8988T (cell line): ENCODE results near the gene BANF2.
"Not testable (repeated sequence)": the region's sequence is repeated elsewhere in the genome, so short reads cannot be mapped to it uniquely, and the experiment has no call there.

Experiments used
- DNase-seq: peaks from one replicate; pipeline ENCODE4 v3.0.0; 2011

Gene BANF2

DNA sequence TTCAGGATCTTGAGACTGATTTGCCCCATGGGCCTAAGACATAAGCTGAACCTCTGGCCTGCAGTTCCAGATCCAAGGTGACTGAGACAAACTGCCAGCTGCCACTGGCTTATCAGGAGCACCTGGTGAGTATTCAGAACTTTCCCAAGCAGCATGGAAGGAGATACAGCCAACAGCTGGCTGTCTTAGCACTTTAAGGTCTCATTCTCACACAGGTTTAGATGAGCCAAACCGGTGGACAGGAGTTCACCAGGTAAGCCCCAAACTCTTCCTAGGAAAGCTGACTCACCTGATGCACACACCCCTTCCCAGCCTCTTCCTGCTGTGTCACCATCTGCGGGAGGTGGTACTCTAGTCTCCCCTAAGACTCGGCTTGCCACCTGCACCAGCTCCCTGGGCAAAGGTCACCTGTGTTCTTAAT lies at the start of gene BANF2:
Gene BANF2, plus strand, starts transcription at position 36 of the 421 bp plus-strand sequence. CDS start 25,060 bp downstream, outside the sequence.
- DNase-seq = no peak

DNA sequence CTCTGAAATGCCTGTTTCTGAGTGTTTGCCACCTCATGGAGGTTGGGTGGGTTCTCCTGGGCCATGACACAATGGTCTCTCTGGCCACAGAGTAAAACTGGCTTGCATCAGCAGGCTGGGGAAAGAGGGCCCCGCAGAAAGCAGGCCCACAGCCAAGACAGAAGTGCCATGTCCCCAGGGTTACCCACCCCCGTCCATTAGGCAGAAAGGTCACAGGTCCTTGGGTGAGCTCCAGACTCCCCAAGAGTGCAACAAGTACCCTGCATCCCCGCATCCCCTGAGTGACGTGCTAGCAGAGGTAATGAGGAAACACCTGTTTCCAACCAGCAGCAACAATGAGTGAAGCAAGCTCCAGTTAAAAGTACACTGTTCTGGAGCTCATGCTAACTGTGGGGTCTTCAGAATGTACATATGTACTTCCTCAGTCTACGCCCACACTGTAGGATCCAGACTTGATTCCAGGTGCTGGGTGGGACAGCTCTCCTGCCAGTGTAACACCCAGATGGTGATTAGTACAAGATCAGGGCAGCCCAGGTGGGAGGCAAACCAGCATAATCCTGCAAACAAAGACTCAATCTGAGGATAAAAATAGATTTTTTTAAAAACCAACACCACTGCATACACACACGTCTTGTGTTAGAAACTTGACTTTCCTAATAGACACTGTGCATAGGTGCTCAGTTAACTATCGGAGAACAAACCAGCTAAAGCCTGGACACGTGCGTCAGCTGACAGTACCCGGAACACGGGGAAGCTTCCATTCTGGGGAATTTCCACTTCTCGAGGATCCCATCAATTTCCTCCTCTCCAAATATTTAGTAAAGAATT lies 49.3 kb upstream of the BANF2 start:
- no peak for DNase-seq

DNA sequence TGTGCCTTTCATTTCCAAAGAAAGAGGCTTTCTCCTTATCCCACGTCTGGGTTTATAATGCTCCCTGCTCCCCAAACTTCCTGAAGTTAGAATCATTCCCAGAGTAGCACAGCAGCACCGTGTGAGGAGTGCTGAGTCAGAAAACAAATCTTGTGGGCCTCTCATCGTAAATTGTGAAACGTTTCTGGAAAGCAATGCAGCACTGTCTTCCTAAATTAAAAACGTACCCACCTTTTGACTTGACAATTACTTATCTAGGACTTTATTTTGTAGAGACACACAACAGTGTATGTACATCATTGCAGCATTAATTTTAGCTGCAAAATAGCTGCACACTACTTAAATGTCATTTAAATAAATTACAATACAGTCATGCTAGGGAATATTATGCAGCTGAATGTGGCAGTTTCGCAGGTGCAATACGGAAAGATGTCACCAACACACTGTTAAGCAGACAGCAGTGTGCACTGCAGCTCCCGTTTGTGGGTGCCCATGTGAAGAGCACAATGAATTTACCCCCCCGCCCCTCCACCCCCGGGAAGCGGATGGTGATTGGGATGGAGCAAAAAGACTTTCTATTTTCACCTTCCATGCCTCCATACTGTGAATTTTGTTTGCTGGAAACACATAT lies 48.5 kb upstream of the BANF2 start:
- no peak for DNase-seq

DNA sequence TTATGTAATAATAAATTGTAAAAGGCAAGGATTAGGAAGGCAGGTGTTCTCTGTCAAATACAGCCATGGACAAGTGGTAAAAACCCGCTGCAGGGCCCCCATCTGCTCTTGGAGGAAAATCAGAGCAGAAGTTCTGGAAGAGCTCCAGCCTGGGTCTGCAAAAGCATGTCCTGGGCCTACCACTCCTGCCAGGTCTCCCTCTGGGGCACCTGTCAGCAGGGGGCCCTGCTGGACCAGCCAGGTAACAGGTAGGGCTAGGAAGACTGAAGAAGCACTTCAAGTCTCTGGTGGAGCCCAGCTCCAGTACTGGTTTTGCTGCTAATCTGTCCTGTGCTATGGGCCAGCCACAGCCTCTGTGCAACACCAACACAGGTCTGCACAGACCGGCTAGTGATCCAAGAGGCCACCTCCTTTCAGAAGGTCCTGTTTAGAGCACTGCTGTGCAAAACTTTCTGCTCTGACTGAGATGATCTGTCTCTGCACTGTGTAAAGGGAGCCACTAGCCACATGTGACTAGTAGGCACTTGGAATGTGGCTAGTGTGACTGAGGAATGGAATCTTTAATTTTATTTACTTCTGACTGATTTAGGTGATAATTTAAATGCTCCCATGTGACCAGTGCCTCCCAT lies 47.9 kb upstream of the BANF2 start:
- DNase-seq = no peak

DNA sequence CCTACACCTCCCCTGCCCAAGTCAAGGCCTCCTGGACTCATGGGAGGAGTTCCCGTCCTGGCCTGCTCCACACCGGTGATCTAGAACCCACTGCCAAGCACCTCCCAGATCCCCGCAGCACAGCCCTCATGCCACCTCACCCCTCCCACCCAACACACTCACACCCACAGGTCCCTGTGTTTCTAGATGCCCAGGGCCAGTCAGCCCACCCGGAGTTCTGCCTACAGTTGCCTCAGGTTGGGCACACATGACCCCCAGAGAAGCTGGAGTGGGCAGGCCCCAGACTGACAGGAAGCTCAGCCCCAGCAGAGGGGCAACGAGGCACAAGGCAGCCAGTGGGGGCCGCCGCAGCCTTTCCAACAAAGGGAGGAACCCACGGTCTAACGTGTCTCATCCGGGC lies 47.4 kb upstream of the BANF2 start:
- DNase-seq = no peak

DNA sequence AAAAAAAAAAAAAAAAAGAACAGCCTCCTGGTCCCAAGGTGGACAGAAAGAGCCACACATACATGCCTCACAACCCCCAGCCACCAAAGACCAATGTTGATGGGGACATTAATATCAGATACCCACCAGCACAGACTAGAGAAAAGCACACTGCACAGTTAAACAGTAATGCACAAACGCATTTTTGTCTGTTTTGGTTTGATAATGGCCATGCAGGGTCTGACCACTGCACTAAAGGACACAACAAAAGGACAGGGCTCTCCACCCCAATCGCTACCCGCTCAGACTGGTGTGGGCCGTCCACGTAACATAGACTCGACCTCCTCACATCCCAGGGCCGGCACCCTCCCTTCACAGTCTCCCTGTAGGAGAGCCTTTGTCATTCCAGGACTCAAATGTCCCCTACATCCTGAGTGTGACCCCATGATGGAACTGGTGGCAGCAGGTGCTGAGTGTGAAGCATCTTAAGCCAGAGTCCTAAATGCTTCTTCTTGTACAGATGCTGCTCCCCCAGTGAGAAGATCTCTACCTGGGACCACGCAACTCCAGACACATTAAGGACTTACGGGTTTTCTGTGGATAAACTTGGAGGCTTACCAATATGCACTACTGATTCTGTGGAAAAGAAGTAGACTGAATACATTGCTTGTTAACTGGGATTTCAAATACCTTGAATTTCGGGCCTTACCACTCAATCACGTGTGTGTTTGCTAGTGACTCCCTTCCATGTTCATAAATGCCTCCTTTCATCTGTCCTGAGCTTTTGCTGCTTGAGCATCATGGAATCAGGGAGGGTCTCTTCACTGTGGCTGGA lies 45.7 kb upstream of the BANF2 start:
- no peak for DNase-seq

DNA sequence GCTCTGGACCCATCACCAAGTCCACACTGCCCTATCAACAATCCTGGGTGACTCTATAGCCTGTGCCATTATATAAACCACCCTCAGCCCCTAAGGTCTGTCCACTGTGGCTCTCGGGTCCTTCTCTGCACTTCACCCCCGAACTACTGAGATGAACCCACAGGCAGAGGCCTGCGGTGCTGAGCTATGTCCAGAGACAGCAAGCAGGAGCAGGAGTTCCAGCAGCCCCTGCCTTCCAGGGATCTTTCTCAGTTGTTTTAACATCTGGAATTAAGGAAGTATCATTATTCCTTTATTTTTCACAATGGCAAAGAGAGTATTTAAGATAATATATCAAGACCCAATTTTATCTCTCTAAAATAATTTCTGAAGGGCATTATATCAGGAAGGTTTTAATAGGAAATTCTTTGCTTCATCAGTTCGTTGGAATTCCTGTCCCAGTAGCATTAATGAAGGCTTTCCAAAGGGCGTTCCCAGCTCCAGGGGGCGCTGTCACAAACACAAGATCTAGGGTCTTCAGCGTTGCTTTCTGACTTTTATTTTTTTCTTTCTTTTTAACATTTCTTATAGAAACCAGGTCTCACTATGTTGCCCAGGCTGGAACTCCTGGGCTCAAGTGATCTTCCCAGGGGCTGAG lies 45.0 kb upstream of the BANF2 start:
- DNase-seq = no peak

DNA sequence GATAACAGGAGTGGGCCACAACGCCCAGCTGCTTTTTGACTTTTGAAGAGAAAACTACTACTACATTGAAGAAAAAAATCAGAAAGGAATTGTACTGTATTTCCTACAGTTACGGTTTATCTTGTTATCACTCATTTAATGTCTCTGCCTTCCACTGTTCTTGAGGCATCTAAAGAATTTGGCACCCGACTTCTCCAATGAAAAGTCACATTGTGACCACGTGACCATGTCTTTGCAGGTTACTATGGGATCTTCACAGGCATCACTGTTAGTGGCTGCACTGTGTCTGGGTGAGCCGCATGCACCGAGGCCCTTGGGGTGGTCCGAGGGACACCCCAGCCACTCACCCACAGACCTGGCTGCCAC lies 44.5 kb upstream of the BANF2 start:
- DNase-seq = no peak

DNA sequence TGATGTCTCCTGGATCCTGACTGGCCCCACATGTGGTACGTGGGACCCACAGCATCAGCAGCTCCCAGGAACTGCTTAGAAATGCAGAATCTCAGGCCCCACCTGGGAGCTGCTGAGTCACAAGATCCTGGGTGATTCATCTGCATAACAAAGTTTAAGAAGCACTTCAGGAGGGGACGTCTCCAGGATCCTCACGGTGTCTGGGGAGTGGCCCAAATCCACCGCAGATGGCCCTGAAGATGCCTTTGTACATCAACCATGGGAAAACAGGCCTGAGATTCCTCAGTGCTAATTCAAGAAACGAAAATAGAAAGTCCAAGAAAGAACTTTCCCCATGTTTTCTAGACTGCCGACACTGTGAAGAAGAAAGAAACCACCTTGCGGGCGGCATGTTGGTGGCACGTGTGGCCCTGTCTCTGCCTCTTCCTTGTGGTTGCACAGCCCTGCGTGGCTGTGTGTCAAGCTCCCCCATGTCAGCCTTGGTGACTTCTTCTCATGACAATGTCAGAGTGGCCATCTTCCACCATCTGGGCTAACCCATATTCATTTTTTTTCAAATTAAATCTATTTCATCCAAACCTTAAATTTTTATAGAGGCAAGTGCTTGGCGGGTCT lies 43.8 kb upstream of the BANF2 start:
- no peak for DNase-seq

DNA sequence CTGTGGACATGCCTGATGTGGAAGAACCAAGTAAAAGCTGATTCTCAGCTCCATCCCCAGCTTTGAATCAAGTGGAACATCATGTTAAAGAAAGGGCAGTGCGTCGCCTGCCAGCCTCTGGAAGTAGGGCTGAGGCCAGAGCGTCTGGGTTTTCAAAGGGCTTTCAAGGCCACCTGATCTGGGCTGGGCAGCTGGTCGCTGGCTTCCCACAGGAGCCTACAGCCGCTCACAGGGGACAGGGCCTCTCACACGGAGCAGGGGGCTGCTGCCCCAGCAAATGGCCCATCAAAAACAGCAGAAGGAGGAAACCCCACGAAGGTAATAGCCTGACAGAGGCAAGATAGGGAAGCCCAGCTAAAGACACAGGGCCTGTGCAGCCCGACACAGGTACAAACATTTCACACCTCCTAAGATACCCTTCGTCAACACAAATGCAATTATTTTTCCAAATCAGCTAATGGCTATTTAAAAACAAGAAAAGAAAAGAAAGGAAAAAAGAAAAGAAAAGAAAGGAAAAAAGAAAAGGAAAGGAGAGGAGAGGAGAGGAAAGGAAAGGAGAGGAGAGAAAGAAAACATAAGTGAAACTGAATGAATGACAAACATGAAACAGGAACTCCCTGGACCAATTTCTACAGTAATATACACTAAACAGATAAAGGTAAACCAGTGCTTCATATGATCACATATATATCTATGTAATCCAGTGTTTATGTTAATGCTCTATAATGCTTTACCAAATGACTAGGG lies 42.5 kb upstream of the BANF2 start:
- DNase-seq = no peak

DNA sequence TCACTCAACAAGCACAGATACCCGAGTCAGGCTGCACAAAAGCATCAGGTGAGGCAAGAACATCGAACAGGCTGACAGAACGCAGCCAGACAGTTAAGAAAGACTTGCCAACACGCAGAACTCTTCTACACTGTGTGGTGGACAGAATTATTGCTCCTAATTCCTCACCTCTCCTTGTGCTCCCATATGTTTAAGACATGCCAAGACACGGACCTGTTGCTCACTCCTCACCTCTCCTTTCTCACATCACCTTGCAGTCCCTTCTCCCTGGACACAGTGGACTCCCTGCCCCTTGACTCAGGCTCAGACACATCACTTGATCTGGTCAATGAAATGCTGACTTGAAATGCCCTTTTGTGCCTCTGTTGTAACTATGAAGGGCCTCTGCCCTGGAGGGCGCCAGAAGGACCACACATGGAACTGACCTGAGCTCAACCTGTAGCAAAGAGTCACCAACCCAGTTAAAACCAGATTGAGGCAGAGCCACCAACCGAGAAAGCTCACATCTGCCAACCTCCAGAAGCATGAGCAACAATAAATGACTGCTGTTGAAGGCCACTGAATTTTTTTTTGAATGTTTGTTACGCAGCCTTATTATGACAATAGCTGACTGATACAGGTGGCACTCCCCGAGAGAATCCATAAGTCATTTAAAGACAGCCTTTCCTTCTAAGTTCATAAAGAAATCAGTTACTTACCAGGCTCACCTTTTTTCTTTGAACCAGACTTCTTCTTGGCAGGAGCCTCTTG lies 41.7 kb upstream of the BANF2 start:
- no peak for DNase-seq

DNA sequence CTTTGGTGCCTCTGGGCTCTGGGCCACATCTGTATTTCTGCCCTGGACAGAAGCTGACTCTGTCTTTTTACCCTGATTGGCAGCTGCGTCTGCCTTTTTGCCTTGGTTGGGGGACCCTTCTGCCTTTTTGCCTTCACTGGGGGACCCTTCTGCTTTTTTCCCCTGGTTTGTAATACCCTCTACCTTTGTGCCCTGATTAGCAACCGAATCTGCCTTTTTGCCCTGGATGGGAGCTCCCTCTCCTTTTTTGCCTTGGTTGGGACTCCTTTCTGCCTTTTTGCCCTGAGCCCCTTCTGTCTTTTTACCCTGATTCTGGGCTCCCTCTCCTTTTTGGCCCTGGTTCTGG lies 41.1 kb upstream of the BANF2 start:
- DNase-seq = no peak

DNA sequence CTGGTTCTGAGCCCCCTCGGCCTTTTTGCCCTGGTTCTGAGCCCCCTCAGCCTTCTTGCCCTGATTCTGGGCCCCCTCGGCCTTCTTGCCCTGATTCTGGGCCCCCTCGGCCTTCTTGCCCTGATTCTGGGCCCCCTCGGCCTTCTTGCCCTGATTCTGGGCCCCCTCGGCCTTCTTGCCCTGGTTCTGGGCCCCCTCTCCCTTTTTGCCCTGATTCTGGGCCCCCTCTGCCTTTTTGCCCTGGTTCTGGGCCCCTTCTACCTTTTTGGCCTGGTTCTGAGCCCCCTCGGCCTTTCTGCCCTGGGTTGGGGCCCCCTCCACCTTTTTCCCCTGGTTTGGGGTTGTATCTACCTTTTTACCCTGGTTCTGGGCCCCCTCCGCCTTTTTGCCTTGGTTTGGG lies 40.4 kb upstream of the BANF2 start:
- DNase-seq = not testable (repeated sequence)

DNA sequence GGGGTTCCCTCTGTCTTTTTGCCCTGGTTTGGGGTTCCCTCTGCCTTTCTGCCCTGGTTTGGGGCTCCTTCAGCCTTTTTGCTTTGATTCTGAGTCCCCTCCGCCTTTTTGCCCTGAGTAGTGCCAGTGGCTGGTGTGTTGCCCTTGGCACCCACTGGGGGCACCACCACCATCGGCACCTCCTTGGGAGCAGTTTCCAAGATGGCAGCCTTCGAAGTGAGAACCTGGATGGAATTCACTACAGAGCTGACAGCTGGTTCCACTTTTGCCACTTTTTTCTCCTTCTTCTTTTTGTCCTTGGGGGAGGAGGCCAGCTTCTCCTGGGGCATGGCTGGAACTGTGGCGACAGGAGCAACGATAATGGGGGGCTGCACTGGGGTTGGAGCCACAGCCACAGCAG lies 40.0 kb upstream of the BANF2 start:
- DNase-seq = no peak

DNA sequence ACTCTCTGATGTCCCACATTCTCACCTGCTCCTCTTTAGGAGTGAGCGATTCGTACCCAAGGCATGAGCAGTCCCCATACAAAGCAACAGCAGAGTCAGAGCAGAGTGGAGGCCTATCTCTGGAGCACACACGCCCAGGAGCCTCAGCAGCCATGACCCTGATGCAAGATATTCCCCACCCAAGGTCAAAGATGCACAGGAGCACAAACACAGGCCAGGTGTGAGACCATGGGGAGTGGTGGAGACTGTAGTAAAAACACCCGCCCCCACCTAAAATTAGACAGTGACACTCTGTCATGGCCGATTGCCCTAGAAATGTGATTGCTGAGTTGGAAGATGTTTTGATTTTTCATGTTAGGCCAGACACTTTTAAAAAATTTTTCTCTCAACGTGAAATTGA lies 39.1 kb upstream of the BANF2 start:
- no peak for DNase-seq

DNA sequence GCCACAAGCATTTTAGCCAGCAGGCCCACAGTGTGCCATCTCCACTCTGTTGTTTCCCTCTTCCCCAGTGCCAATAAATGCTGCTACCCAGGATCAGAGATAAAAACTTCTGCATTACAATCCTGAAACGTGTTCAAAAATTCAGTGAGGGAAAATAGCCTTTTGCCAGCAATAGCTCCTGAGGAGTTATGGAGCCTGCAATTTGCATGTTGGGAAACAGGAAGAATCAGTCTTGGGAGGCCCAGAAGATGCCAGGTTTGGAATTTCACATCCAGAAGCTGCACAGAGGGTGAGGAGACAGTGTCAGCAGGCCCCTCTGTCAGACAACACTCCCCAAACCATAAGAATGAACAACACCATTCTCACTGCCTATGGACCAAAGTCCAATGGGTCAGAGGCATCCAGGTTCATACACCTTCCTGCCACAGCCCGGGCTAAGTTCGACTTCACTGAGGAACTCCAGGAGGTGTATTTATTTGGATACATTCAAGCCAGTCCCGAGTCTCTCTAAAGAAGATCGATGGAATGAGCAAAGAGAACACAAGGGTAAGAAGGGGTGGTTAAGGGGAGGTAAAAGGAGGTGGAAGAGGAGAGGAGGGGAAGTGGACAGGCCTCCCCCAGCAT lies 38.5 kb upstream of the BANF2 start:
- no peak for DNase-seq

DNA sequence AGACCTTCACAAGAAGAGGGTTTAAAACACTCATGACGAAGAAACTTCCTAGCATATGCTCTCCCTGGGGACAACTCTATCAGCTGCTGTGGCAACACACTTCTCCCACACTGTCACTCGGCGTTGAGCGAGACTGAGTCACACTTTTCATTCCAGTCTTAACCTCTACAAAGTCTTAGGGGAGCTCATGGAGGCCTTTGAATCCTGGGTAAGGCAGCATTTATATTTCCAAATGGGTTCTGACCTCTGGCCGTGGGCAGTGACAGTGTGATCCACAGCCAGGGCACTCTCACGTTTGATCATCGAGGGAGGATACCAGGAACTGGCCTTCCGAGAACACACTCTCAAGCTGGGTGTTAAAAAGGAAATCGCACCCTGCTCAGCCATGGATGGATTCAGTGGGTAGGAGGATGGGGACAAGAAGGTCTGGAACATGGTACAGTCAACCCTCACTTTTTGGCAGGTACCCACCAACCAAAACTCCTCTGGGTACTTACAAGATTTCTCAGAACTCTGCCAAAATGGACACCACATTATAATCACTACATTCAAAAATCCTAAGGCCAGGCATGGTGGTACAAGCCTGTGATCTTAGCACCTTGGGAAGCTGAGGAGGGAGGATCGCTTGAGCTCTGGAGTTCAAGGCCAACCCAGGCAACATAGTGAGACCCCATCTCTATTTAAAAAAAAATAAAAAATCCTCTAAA lies 37.3 kb upstream of the BANF2 start:
- no peak for DNase-seq

DNA sequence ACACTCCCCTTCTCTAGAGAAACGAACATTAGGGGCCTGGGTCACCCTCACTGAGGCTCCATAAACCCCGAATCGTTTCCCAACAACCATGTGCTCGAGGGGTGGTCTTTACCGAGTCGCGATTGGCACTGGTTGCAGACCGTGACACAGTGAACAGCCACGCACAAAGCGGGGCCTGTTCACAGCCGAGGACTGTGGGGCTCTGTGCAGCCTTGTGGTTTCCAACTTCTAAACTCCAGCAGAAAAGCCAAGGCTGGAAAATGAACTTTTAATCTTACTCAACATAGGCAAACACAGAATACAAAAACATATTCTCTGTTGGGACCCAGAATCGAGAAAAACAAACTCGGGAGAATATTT lies 36.7 kb upstream of the BANF2 start:
- DNase-seq = no peak

DNA sequence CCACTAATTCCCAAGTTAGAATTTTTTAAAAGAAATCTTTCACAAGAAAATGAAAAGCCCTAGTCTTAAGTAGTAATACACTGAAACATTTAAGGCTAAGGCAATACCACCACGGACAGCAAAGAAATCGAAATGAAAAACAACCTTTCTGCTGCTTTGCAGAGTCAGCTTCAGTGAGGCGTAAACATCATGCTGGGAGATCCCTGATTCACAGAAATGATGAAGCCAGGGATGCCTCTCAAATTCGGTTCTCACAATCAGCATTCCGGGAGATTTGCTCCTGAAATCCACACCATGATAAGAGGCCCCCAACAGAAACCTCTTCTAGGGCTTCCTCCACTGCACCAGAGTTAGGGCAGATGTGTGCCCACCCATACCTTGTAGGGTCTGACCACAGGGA lies 36.3 kb upstream of the BANF2 start:
- no peak for DNase-seq
